WTC11 (cell line): Measurements from ENCODE around the gene MGAM2. TPM values are rescaled to one million over a fixed set of nuclear protein-coding genes. Genes with fewer than 3 reads are reported as not detected.

Source experiments
- ATAC-seq: fragments of 200-7000 bp; cut with Tn5 transposase; 2 replicates; pipeline ENCODE4 v1.10.0; 2021; ENCODE audit warnings: mild to moderate bottlenecking, moderate library complexity
- CTCF ChIA-PET: fragments of 300-600 bp; sonication (Branson Sonifier 250); formaldehyde crosslinking; loops from one replicate; lab custom pipeline; 2021; ENCODE audit warnings: antibody characterized with exemption; lab: Charles Lee
- POLR2A ChIA-PET: fragments of 350-600 bp; sonication (Branson Sonifier 250); formaldehyde crosslinking; loops from one replicate; lab custom pipeline; 2021; ENCODE audit warnings: antibody characterized with exemption; lab: Charles Lee
- DNase-seq: peaks from one replicate; pipeline ENCODE4 v3.0.0; 2021; ENCODE audit warnings: low spot score
- H3K27ac Mint-ChIP-seq: 2 replicates; pipeline ENCODE4 v1.8.0; 2021; ENCODE audit warnings: mixed read lengths
- H3K27me3 Mint-ChIP-seq: 2 replicates; pipeline ENCODE4 v1.8.0; 2021; ENCODE audit warnings: low read depth, mild to moderate bottlenecking, moderate library complexity, mixed read lengths
- H3K36me3 Mint-ChIP-seq: 2 replicates; pipeline ENCODE4 v1.8.0; 2021; ENCODE audit warnings: mixed read lengths
- H3K4me1 Mint-ChIP-seq: 2 replicates; pipeline ENCODE4 v1.8.0; 2022; ENCODE audit warnings: mixed read lengths
- H3K4me3 Mint-ChIP-seq: 2 replicates; pipeline ENCODE4 v1.8.0; 2021; ENCODE audit warnings: mild to moderate bottlenecking, moderate library complexity, mixed read lengths
- H3K9me3 Mint-ChIP-seq: 2 replicates; pipeline ENCODE4 v1.8.0; 2021; ENCODE audit warnings: mixed read lengths
- ATF1 ChIP-seq: sonication (generic); formaldehyde crosslinking; IDR thresholded peaks from 2 replicates; pipeline ENCODE4 v1.8.1; 2023; ENCODE audit warnings: mild to moderate bottlenecking, moderate library complexity, missing genetic modification reagents
- CBFB ChIP-seq: sonication (generic); formaldehyde crosslinking; IDR thresholded peaks from 2 replicates; pipeline ENCODE4 v1.8.1; 2022; ENCODE audit warnings: mild to moderate bottlenecking, low read depth, missing genetic modification reagents
- CREB1 ChIP-seq: sonication (generic); formaldehyde crosslinking; IDR thresholded peaks from 2 replicates; pipeline ENCODE4 v1.8.0; 2023; ENCODE audit warnings: mild to moderate bottlenecking, missing genetic modification reagents
- ETV6 ChIP-seq: sonication (generic); formaldehyde crosslinking; IDR thresholded peaks from 2 replicates; pipeline ENCODE4 v1.8.1; 2022; ENCODE audit warnings: mild to moderate bottlenecking, missing genetic modification reagents
- FOXP1 ChIP-seq: sonication (generic); formaldehyde crosslinking; IDR thresholded peaks from 2 replicates; pipeline ENCODE4 v1.8.0; 2022; ENCODE audit warnings: missing genetic modification reagents, mild to moderate bottlenecking, moderate library complexity, borderline replicate concordance
- GABPB1 ChIP-seq: sonication (generic); formaldehyde crosslinking; IDR thresholded peaks from 2 replicates; pipeline ENCODE4 v1.8.1; 2023; ENCODE audit warnings: mild to moderate bottlenecking, missing genetic modification reagents
- HMGA2 ChIP-seq: fragments of 250-450 bp; sonication (Bioruptor Pico); IDR thresholded peaks from 2 replicates; pipeline ENCODE4 v1.4.0; 2021; ENCODE audit warnings: mild to moderate bottlenecking, moderate library complexity
- IRF2 ChIP-seq: sonication (generic); formaldehyde crosslinking; IDR thresholded peaks from 2 replicates; pipeline ENCODE4 v1.8.0; 2022; ENCODE audit warnings: low read depth, missing genetic modification reagents, borderline replicate concordance
- PRRX2 ChIP-seq: fragments of 250-450 bp; sonication (Bioruptor Pico); IDR thresholded peaks from 2 replicates; pipeline ENCODE4 v1.8.0; 2021; ENCODE audit warnings: mild to moderate bottlenecking
- RELA ChIP-seq: sonication (generic); formaldehyde crosslinking; IDR thresholded peaks from 2 replicates; pipeline ENCODE4 v1.8.1; 2022; ENCODE audit warnings: missing genetic modification reagents, mild to moderate bottlenecking, borderline replicate concordance
- SMAD3 ChIP-seq: sonication (generic); formaldehyde crosslinking; IDR thresholded peaks from 2 replicates; pipeline ENCODE4 v1.8.0; 2022; ENCODE audit warnings: missing genetic modification reagents, mild to moderate bottlenecking, borderline replicate concordance
- SOX15 ChIP-seq: fragments of 250-450 bp; sonication (Bioruptor Pico); IDR thresholded peaks from 2 replicates; pipeline ENCODE4 v1.9.0; 2021; ENCODE audit warnings: mild to moderate bottlenecking
- TP53 ChIP-seq: sonication (generic); formaldehyde crosslinking; IDR thresholded peaks from 2 replicates; pipeline ENCODE4 v1.8.1; 2023; ENCODE audit warnings: mild to moderate bottlenecking, missing genetic modification reagents
- ZMAT4 ChIP-seq: fragments of 250-450 bp; sonication (Bioruptor Pico); IDR thresholded peaks from 2 replicates; pipeline ENCODE4 v1.9.0; 2021; ENCODE audit warnings: mild to moderate bottlenecking
- ZNF219 ChIP-seq: sonication (generic); formaldehyde crosslinking; IDR thresholded peaks from 2 replicates; pipeline ENCODE4 v1.8.0; 2023; ENCODE audit warnings: missing genetic modification reagents, mild to moderate bottlenecking, borderline replicate concordance
- total RNA-seq: library from RNA; stranded (reverse); gene quantifications from 3 replicates; pipeline ENCODE4 v1.2.3, GENCODE V29; 2021
- TF ChIP-seq, protein P1 (sequence below): sonication (generic); formaldehyde crosslinking; IDR thresholded peaks from 2 replicates; pipeline ENCODE4 v1.8.1; 2022; ENCODE audit warnings: low read depth, missing genetic modification reagents, borderline replicate concordance
- TF ChIP-seq, protein P2 (sequence below): sonication (generic); formaldehyde crosslinking; IDR thresholded peaks from 2 replicates; pipeline ENCODE4 v1.8.0; 2022; ENCODE audit warnings: mild to moderate bottlenecking, missing genetic modification reagents
- TF ChIP-seq, protein P3 (sequence below): sonication (generic); formaldehyde crosslinking; IDR thresholded peaks from 2 replicates; pipeline ENCODE4 v1.8.1; 2022; ENCODE audit warnings: mild to moderate bottlenecking, missing genetic modification reagents, moderate library complexity, borderline replicate concordance
- TF ChIP-seq, protein P4 (sequence below): sonication (generic); formaldehyde crosslinking; IDR thresholded peaks from 2 replicates; pipeline ENCODE4 v1.8.0; 2022; ENCODE audit warnings: mild to moderate bottlenecking, missing genetic modification reagents
- TF ChIP-seq, protein P5 (sequence below): sonication (generic); formaldehyde crosslinking; IDR thresholded peaks from 2 replicates; pipeline ENCODE4 v1.8.1; 2023; ENCODE audit warnings: mild to moderate bottlenecking, missing genetic modification reagents

MGAM2 gene
- total RNA-seq, 1 experiment from 2014 or later, result not detected

DNA sequence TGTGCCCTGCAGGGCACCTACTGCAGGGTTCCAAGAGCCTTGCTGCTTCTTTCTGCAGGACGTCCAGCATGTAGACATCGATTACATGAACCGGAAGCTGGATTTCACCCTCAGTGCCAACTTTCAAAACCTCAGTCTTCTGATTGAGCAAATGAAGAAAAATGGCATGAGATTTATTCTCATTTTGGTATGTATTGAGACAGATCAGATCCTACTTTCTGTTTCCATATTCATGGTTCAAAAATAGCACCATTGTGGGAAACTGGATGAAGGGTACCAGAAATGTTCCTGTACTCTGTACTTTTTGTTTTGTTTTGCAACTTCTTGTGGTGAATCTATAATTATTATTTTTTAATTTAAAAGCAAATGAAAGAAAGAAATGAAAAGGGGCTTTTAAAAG lies 64.1 kb downstream of the MGAM2 start (continued):
- TF ChIP-seq, protein P1, sequence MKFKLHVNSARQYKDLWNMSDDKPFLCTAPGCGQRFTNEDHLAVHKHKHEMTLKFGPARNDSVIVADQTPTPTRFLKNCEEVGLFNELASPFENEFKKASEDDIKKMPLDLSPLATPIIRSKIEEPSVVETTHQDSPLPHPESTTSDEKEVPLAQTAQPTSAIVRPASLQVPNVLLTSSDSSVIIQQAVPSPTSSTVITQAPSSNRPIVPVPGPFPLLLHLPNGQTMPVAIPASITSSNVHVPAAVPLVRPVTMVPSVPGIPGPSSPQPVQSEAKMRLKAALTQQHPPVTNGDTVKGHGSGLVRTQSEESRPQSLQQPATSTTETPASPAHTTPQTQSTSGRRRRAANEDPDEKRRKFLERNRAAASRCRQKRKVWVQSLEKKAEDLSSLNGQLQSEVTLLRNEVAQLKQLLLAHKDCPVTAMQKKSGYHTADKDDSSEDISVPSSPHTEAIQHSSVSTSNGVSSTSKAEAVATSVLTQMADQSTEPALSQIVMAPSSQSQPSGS (CRISPR knock-in tag), result no peak

- CTCF ChIA-PET, result no interaction called here
Observed at GRCh38 chr7:142176901-142177300, 65.4 kb downstream of the MGAM2 start.

DNA sequence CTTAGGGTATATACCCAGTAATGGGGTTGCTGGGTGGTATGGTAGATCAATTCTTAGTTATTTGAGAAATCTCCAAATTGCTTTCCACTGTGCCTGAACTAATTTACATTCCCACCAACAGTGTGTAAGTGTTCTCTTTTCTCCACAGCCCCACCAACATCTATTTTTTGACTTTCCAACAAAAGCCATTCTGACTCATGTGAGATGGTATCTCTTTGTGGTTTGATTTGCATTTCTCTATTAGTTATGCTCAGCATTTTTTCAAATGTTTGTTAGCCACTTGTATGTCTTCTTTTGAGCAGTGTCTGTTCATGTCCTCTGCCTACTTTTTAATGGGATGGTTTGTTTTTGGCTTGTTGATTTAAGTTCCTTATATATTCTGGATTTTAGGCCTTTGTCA lies 66.4 kb downstream of the MGAM2 start:
- CTCF ChIA-PET, result no interaction called here
- no peak overlapping the region for H3K27ac Mint-ChIP-seq
- no peaks in the 10 kb centered on the region for H3K27me3 Mint-ChIP-seq
- H3K36me3 Mint-ChIP-seq, result no peaks in the 10 kb centered on the region
- H3K4me3 Mint-ChIP-seq, result no peak overlapping the region
- H3K9me3 Mint-ChIP-seq, result peaks cover 14% of the 10 kb centered on the region
- H3K4me1 Mint-ChIP-seq, result peaks cover 4% of the 10 kb centered on the region; the same call in 1 of the 2 replicates
- no peak for DNase-seq
- ATAC-seq, result no peak
- POLR2A ChIA-PET, result no interaction called here
- no peak for TF ChIP-seq SMAD3 (CRISPR knock-in tag)
- no peak for TF ChIP-seq ETV6 (CRISPR knock-in tag)
- TF ChIP-seq TP53 (CRISPR knock-in tag), result no peak
- TF ChIP-seq, protein P2, sequence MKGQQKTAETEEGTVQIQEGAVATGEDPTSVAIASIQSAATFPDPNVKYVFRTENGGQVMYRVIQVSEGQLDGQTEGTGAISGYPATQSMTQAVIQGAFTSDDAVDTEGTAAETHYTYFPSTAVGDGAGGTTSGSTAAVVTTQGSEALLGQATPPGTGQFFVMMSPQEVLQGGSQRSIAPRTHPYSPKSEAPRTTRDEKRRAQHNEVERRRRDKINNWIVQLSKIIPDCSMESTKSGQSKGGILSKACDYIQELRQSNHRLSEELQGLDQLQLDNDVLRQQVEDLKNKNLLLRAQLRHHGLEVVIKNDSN (CRISPR knock-in tag), result no peak
- no peak for TF ChIP-seq SOX15 (CRISPR knock-in tag)
- no peak for TF ChIP-seq GABPB1
- TF ChIP-seq, protein P3, sequence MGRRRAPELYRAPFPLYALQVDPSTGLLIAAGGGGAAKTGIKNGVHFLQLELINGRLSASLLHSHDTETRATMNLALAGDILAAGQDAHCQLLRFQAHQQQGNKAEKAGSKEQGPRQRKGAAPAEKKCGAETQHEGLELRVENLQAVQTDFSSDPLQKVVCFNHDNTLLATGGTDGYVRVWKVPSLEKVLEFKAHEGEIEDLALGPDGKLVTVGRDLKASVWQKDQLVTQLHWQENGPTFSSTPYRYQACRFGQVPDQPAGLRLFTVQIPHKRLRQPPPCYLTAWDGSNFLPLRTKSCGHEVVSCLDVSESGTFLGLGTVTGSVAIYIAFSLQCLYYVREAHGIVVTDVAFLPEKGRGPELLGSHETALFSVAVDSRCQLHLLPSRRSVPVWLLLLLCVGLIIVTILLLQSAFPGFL (CRISPR knock-in tag), result no peak
- TF ChIP-seq ATF1 (CRISPR knock-in tag), result no peak
- TF ChIP-seq, protein P4, sequence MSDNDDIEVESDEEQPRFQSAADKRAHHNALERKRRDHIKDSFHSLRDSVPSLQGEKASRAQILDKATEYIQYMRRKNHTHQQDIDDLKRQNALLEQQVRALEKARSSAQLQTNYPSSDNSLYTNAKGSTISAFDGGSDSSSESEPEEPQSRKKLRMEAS (CRISPR knock-in tag), result no peak
- TF ChIP-seq ZNF219 (CRISPR knock-in tag), result no peak
- no peak for TF ChIP-seq PRRX2
- TF ChIP-seq, protein P5, sequence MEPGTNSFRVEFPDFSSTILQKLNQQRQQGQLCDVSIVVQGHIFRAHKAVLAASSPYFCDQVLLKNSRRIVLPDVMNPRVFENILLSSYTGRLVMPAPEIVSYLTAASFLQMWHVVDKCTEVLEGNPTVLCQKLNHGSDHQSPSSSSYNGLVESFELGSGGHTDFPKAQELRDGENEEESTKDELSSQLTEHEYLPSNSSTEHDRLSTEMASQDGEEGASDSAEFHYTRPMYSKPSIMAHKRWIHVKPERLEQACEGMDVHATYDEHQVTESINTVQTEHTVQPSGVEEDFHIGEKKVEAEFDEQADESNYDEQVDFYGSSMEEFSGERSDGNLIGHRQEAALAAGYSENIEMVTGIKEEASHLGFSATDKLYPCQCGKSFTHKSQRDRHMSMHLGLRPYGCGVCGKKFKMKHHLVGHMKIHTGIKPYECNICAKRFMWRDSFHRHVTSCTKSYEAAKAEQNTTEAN (CRISPR knock-in tag), result no peak
- TF ChIP-seq FOXP1 (CRISPR knock-in tag), result no peak
- TF ChIP-seq CREB1 (CRISPR knock-in tag), result no peak

More at GRCh38 chr7:142176901-142177300, 65.4 kb downstream of the MGAM2 start:
- Mint-ChIP-seq H3K36me3 (no peaks in the 10 kb centered on the region), H3K4me1 (peaks cover 4% of the 10 kb centered on the region; the same call in 1 of the 2 replicates), H3K27me3 (no peaks in the 10 kb centered on the region), H3K4me3 (no peak overlapping the region), H3K27ac (no peak overlapping the region), H3K9me3 (peaks cover 14% of the 10 kb centered on the region)
- DNase-seq, result no peak
- TF ChIP-seq SOX15 (CRISPR knock-in tag) (no peak), CBFB (CRISPR knock-in tag) (no peak), RELA (CRISPR knock-in tag) (no peak), IRF2 (CRISPR knock-in tag) (no peak), ZMAT4 (no peak), HMGA2 (CRISPR knock-in tag) (no peak), TP53 (CRISPR knock-in tag) (no peak)
- TF ChIP-seq, protein P2 (CRISPR knock-in tag), result no peak
- POLR2A ChIA-PET, result no interaction called here
- ATAC-seq, result no peak
